ENCODE results near the gene ALDH1B1.

DNA sequence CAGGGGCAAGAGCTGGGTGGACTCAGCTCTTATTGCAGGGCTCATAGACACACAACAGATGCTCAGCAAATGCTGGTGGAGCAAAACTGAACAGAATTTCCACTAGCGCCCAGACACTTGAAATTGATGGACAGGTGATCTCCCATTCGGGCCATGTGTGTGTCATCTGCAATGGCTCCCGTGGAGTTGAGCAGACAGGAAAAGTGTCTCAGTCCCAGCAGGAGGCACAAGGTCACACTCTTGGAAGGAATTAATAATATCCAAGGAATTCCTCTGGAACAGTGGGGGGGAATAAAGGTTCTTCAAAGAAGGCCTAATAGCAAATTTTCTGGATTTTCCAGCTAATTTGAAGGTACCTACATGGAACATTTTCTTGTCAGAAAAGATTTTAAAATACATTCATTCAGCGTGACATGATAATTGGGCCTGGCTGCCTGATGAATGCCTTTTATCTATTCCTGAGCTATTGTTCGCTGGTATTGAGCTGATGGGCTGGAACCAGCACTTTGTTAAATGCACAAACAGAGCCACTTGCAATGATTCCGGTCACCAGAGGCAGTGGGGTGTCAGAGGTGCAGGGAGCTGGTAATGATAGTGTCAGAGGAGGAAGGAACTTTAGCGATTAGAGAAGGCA is 31.5 kb upstream of the ALDH1B1 start:
- TF ChIP-seq EZH2 (IDR thresholded peaks at IDR 0.05; ENCODE audit: low read depth) = no peak
- TF ChIP-seq, protein P1, sequence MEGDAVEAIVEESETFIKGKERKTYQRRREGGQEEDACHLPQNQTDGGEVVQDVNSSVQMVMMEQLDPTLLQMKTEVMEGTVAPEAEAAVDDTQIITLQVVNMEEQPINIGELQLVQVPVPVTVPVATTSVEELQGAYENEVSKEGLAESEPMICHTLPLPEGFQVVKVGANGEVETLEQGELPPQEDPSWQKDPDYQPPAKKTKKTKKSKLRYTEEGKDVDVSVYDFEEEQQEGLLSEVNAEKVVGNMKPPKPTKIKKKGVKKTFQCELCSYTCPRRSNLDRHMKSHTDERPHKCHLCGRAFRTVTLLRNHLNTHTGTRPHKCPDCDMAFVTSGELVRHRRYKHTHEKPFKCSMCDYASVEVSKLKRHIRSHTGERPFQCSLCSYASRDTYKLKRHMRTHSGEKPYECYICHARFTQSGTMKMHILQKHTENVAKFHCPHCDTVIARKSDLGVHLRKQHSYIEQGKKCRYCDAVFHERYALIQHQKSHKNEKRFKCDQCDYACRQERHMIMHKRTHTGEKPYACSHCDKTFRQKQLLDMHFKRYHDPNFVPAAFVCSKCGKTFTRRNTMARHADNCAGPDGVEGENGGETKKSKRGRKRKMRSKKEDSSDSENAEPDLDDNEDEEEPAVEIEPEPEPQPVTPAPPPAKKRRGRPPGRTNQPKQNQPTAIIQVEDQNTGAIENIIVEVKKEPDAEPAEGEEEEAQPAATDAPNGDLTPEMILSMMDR (conservative IDR thresholded peaks at IDR 0.05) = no peak
